Right forelimb (tissue), 1 donor: Measurements from ENCODE around the gene AKAP13.

Source experiments
- DNase-seq: peaks from one replicate; pipeline ENCODE4 v3.0.0-alpha.2; 2018

AKAP13 gene

DNA sequence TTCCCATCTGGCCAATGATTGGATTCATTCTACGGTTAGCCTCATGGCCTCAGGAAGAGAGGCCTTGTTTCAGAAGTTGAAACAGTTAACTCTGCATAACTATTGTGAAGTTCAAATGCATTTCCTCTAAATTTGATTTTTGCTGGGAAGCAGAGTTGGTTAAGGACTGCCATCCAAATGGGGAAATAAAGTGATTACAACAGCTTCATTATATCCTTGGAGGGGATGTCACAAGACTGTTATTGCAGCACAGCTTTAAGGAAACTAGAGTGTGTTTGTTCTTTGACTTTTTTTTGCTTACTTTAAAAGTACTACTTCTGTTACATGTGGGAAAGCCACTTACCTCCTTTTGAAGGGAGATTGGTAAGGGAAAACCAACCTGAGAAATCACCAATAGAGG is 164.8 kb downstream of the AKAP13 start:
- DNase-seq, result no peak

DNA sequence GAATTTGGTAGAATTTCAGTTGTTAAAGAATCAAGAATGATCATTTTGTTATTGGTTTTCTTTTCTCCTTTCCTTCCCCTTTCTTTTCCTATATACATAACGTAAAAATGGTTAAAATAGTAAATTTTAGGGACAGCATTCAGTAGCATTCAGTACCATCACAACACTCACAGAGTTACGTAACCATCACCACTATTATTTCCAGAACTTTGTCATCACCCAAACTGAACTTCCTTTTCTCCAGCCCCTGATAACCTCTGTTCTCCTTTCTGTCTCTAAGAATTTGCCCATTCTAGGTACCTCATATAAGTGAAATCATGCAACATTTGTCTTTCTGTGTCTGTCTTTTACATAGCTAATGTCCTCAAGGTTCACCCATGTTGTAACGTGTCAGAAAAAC is 165.3 kb downstream of the AKAP13 start:
- DNase-seq, result no peak

DNA sequence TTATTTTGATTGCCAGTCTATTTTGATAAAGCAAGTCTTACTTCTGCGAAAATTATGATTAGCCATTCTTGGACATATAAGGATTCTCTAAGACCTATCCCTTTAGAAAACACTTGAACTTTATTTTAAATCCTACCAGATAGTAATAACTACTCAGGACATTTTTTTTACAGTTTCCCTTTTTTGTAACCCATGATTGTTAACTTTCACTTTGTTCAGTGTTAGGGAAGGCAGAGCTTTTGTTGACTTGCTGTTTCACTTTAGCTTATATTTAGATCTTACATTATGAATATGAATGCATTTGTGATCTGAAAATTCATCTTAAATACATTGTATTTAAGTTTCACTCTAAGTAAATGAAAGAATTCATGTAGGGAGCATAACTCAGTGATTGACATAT is 167.0 kb downstream of the AKAP13 start:
- DNase-seq, result no peak

DNA sequence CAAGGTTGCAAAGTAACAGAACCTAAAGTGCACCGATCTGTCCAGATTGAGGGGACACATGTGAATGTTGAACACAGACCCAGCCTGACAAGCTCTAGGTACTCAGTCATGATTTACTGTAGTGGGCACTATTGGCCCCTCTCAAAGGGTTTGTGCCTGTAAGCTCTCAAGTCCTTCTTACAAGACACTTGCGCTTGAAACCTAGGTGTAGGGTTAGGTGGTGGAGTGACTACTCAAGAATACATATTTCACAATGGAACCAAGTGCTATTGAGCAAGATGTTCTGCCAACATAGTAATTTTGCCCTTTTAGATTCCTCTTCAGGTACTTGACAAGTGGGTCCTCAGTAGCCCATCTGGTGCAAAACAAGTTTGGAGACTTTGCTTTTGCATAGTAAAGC is 169.9 kb downstream of the AKAP13 start:
- DNase-seq, result no peak

DNA sequence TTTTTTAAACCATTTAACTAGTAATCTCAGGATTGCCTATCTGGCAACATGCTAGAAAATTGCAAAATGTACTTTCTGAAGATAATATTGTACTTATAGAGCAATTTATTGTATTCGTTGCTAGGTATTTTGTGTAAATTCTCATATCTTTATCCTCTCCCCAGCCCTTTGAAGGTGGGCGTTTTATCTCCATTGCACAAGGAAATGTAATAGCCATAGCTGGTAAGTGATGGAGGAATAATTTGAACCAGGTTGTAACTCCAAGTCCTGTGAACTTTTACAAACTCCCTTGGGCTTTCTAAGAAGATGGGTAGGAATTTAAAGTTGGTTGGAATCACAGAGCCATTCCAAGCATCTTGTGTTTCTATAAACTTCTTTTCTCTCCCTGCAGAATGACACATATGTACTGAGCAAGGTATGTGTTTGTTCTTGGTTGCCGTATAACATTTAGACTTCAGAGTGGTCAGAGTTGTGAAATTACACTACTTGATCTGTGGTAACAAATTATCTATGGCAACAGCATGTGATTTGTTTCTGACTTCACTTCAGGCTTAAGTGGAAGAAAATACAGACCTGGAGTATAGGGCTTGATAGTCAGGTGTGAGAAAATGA is 170.9 kb downstream of the AKAP13 start:
- DNase-seq, result no peak

DNA sequence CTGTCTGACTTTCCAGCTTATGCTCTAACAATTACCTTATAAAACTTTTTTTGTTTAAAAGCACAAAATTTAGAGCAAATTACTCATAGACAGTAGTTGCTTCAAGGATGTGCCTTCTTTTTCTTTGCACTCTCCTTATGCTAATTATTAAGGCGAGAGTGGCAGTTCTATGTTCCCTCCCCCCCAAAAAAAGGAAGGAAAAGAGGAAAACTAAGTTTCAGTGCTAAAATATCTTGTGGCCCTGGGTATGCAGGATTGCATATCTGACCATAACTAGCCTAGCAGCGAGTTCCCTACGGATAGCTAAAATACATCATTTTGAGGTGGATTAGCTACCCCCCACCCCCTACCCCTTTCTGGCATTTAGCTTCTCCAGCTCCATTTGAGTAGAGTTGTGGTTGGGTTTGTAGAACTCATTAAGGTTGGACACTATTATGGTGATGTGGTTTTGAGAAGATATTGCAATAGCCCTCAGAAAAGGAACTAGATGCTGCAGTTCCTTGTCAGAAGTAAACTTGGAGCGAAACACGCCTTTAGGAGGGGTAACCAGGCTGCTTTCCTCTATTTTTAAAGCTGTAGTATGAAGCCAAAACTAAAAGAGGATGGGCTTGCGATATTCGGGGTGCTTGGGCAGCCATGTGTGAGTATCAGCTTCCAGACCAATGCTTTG is 174.6 kb downstream of the AKAP13 start:
- no peak for DNase-seq

DNA sequence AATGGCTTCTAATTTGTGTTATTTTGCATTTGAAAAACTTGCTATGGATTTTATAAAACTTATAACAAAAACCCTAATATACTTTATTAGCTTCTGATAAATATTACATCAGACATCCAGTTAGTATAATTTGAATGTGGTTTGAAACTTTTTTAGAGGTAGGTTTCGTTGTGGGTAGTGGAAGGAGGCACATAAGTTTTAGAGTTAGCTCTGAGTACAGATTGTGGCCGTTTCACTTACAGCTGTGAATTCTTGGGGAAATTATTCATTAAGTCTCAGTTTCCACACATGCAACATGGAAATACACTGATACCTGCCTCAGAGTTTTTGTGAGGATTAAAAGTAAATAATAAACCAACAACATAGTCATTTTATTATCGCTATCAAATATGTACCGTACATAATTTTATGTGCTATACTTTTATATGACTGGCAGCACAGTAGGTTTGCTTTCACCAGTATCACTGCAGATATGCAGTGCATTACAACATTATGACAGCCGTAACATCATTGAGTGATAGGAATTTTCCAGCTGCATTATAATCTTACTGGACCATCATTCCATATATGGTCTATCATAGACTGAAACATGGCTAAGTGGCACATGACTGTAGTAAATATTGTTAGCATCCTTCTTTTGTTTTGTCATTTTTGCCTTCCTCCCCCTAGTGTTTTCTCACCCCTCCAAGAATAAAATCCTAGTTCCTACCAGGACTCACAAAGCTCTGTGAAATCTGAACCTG is 175.6 kb downstream of the AKAP13 start:
- DNase-seq, result no peak

DNA sequence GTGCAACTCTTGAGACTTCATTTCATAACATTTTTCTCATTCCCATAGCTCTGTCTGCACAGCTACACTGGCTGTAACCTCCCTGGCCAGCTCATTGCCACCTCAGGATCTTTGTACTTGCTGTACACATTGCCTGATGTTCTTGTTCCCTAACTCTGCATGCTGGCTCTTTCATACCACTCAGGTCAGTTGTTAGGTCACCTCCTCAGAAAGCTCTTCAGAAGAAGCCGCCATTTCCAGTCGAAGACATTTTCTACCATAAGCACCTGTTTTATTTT is 176.2 kb downstream of the AKAP13 start:
- DNase-seq, result no peak

DNA sequence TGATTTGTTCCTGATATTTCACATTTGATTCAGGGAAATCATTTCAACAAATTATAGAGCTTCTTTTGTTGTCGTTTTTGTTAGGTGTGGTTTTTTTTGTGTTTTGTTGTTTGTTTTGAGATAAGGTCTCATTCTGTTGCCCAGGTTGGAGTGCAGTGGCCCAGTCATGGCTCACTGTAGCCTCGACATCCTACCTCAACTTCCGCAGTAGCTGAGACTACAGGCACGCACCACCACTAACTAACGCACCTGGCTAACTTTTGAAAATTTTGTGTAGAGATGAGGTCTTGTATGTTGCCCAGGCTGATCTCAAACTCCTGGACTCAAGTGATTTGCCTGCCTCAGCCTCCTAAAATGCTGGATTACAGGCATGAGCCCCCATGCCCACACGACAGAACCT is 177.0 kb downstream of the AKAP13 start:
- DNase-seq, result no peak

DNA sequence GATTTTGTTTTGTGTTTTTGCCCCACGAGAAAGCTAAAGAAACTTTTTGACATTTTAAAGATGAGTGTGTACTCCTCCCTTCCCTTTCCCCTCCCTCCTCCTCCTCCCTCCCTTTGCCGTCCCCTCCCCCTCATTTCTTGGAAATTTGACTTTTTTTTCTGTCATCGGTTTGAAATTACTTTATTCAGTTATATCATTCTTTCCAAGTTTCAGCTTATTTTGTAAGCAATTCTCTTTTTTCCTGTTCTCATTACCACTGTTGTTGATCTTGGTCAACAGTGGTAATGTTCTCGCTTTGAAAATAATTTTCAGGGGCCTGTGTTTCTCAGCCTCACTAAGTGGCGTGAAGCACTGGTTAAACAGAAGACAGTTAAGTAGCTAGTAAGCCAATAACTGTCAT is 178.4 kb downstream of the AKAP13 start:
- no peak for DNase-seq

DNA sequence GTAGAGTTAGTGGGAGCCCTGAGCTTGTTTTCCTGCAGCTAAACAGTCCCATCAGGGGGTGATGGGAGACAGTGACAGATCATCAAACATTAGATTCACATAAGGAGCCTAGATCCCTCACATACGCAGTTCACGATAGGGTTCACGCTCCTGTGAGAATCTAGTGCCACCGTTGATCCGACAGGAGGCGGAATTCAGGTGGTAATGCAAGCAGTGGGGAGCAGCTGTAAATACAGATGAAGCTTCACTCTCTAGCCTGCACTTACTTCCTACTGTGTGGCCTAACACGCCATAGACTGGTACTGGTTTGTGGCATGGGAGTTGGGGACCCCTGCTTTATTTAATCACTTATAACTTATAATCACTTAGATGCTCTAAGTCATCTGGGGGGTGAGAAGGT is 179.1 kb downstream of the AKAP13 start:
- no peak for DNase-seq

DNA sequence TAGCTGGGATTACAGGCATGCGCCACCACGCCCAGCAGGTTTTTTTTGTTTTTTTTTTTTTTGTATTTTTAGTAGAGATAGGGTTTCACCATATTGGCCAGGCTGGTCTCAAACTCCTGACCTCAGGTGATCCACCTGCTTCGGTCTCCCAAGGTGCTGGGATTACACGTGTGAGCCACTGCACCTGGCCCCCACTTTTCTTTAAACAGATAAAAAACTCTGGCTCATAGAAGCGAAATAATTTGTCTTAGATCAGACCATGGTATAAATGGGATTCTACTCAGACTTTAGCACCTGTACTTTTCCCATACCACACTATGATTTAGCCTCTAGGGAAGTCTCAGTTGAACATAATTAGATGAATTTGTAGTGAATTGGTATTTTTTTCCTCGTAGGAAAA is 182.4 kb downstream of the AKAP13 start:
- DNase-seq, result no peak

DNA sequence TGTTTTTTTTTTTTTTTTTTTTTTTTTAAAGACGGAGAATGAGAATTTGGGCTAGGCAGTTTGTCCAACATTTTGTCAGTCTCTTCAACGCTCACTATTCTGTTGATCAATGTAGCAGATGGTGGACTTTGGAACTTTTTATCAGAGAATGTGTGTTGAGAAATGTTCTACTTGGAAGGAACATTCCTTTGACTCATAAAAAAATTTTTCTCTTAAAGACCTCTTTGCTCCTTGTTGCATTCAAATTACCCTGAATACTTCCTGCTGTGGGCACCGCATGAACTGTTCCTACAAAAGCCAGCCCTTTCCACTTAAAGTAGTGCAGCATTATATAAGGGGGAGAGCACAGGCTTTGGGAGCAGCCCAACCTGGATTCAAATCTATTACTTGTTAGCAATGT is 182.9 kb downstream of the AKAP13 start:
- DNase-seq, result no peak

DNA sequence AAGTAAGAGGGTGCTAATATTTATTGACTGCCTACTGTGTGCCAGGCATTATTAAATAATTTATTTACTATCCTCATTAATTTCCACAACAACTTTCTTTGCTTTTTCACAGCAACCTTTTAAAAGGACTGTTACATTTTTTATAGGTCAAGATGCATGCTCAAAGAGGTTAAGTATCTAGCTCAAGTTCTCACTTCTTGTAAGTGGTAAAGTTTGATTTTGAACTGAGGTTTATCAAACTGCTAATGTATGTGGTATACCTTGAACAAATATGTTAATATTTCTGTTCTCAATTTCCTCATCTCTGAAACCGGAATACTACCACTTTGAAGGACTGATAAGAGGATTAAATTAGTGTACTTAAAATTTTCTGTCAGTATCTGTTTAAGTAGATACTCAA is 183.3 kb downstream of the AKAP13 start:
- DNase-seq, result no peak

DNA sequence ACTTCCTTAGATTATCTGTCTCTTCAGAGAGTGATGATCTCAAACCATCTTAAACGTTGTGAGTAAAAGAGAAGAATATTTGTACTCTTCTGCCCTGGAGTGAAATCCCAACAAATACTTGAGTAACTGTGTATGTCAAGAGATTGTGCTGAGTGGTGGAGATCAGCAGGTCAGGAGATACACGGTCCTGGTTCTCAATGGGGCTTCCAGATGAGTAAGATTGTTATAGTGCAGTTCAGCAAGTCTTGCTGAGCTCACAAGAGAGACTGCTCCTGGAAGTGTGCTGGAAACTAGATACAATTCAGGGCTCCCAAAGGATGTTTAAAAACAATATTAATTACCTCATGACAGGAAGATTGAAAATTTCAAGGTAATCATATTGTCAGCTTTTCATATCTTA is 184.3 kb downstream of the AKAP13 start:
- DNase-seq, result no peak

DNA sequence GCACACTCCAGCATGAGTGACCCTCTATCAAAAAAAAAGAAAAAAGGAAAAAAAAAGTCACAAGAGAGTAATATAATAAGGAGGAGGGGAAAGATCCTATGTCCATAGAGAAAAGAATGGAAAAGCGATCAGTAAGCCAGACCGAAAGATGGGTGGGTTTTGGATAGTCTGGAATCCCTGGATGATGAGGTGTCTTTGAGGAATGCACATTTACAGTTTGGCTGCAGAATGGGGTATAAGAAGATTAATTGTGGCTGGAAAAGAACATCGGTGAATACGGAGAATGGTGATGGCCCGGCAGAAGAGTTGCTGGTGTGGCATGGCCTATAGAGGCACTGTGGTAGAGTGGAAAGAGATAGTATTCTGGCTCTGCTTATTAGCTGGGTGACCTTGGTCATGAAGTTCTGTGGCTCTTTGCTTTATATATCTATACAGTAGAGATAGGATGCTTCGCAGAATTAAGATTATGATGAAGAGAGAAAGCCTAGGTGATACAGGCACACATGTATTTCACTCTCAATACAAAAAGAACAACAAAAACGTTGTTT is 187.9 kb downstream of the AKAP13 start:
- DNase-seq, result no peak

DNA sequence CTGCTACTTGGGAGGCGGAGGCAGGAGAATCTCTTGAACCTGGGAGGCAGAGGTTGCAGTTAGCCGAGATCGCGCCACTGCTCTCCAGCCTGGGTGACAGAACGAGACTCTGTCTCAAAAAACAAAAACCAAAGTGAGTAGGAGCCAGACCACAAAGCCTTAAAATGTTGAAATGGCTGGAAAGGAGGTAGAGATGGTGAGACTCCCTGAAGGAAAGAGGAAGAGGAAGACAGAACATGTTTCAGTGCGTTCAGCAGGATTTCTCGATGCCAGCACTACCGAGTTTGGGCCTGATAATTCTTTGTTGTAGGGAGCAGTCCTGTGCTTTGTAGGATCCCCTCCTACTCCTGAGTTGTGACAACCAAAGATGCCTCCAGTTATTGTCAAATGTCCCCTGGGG is 189.9 kb downstream of the AKAP13 start:
- no peak for DNase-seq

DNA sequence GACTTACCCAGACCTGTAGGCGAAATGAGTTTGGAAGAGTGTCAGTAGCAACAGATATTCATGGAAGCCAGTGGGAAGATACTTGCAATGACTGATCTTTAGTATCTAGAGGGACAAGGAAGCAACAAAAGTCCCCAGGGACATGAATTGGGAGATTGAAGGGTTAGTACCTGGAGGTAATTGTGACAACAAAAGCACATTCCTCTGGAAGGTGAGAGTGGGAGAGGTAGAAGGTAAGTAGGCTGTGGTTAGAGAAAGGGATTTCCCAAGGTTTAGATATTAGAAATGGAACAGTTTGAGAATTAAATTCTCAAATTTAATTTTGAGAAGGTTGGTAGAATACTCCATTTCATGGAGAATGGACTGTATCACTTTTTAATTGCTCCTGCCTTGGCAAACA is 191.4 kb downstream of the AKAP13 start:
- DNase-seq, result no peak

DNA sequence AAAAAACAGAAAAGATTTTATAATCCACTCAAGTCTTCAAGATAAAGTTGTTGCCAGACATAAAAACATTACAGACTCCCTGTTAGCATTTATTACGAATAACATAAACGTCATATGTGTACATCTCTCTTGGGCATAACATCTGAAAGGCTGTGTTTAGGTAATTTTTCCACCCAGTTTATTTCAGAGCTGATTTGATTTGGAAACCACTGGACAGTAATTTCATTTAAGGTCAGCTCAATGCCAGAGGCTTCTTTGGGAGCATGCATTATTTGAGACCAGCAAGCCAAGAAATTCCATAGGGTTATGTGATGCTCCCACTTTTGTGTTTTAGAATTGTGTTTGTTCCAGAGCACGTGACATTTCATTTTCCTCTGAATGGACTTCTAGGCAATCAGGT is 196.0 kb downstream of the AKAP13 start:
- no peak for DNase-seq

DNA sequence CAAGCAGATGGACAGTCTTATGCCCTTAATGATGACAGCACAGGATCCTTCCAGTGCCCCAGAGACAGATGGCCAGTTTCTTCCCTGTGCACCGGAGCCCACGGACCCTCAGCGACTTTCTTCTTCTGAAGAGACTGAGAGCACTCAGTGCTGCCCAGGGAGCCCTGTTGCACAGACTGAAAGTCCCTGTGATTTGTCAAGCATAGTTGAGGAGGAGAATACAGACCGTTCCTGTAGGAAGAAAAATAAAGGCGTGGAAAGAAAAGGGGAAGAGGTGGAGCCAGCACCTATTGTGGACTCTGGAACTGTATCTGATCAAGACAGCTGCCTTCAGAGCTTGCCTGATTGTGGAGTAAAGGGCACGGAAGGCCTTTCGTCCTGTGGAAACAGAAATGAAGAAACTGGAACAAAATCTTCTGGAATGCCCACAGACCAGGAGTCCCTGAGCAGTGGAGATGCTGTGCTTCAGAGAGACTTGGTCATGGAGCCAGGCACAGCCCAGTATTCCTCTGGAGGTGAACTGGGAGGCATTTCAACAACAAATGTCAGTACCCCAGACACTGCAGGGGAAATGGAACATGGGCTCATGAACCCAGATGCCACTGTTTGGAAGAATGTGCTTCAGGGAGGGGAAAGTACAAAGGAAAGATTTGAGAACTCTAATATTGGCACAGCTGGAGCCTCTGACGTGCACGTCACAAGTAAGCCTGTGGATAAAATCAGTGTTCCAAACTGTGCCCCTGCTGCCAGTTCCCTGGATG is 198.7 kb downstream of the AKAP13 start:
- no peak for DNase-seq

DNA sequence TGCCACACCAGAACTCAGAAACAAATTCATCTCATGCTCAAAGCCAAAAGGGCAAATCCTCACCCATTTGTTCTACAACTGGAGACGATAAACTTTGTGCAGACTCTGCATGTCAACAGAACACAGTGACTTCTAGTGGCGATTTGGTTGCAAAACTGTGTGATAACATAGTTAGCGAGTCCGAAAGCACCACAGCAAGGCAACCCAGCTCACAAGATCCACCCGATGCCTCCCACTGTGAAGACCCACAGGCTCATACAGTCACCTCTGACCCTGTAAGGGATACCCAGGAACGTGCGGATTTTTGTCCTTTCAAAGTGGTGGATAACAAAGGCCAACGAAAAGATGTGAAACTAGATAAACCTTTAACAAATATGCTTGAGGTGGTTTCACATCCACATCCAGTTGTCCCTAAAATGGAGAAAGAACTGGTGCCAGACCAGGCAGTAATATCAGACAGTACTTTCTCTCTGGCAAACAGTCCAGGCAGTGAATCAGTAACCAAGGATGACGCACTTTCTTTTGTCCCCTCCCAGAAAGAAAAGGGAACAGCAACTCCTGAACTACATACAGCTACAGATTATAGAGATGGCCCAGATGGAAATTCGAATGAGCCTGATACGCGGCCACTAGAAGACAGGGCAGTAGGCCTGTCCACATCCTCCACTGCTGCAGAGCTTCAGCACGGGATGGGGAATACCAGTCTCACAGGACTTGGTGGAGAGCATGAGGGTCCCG is 199.7 kb downstream of the AKAP13 start:
- no peak for DNase-seq

DNA sequence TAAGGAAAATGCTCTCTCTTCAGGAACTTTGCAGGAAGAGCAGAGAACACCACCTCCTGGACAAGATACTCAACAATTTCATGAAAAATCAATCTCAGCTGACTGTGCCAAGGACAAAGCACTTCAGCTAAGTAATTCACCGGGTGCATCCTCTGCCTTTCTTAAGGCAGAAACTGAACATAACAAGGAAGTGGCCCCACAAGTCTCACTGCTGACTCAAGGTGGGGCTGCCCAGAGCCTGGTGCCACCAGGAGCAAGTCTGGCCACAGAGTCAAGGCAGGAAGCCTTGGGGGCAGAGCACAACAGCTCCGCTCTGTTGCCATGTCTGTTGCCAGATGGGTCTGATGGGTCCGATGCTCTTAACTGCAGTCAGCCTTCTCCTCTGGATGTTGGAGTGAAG is 200.5 kb downstream of the AKAP13 start:
- DNase-seq, result no peak

DNA sequence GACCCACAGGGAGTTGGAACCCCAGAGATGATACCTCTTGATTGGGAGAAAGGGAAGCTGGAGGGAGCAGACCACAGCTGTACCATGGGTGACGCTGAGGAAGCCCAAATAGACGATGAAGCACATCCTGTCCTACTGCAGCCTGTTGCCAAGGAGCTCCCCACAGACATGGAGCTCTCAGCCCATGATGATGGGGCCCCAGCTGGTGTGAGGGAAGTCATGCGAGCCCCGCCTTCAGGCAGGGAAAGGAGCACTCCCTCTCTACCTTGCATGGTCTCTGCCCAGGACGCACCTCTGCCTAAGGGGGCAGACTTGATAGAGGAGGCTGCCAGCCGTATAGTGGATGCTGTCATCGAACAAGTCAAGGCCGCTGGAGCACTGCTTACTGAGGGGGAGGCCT is 201.1 kb downstream of the AKAP13 start:
- no peak for DNase-seq
